HG03039 (cell line): Measurements from ENCODE around the gene RNF13.

Experiments used
- ATAC-seq: cut with Tn5 transposase; IDR thresholded peaks from one replicate; pipeline ENCODE4 v1.9.1; 2021; ENCODE audit warnings: mild to moderate bottlenecking, moderate library complexity; ENCODE audit not compliant: unreplicated experiment

The RNF13 gene, protein sequence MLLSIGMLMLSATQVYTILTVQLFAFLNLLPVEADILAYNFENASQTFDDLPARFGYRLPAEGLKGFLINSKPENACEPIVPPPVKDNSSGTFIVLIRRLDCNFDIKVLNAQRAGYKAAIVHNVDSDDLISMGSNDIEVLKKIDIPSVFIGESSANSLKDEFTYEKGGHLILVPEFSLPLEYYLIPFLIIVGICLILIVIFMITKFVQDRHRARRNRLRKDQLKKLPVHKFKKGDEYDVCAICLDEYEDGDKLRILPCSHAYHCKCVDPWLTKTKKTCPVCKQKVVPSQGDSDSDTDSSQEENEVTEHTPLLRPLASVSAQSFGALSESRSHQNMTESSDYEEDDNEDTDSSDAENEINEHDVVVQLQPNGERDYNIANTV

DNA sequence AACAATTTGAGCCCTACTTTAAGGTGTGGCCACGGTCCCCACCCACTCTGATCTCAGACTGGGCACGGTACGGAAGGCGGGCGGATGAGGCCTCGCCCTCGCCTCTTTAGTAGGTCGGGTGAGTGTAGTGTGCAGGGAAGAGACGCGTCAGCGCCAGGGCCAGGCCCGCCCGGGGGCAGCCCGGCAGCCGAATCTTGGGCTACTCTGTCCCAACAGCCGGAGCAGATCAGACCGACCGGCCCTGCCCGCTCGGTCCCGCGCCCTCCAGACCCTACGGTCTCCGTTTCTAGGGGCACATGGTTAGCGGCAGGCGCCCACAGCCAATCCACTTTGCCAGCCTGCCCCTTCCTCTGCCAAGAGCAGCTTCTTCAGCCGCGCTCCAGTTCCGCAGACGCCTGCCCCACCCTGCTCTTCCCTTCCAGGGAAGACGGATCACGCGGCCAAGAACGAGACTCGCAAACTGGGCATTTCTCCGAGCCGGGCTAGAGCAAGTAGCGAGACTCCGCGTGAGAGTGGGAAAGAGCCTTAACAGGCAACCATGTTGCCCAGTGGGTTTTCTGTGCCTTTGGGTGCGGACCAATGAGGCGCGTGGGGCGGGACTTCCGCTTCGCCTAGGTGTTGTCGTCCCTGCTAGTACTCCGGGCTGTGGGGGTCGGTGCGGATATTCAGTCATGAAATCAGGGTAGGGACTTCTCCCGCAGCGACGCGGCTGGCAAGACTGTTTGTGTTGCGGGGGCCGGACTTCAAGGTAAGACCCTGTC, at the start of gene RNF13:
TSS of gene RNF13 (plus strand) at position 610 of the 761 bp plus-strand sequence. CDS start 32,812 bp downstream, outside the sequence.
- ATAC-seq, result peak; percentile 93

DNA sequence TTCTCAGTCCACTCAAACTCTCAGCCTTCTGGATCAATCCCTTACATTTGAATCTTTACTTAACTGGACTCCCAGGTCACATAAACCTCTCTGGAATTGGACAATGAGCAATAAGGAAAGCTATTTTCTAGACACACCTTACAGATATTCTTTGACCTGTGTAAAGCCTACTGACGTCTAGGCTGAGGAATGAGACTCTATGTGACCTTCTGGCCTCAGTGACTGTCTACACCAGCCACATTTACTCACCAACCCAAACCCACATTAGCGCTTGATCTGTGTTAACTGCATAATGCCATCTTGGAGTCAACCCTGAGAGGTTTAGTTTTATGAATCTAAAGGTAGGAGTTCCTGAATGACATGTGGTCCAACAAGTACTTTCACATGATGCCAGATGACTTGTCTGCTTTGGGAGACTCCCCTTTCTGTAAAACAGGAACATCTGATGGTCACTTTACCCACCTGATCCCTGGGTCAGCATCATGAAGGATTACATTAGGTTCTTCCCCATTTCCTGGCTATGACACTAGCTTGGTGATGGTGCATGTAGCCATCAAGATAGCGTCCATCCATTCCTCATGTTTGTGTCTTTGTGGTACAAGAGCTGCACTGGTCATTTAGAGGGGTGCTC, 49.3 kb upstream of the RNF13 start:
- ATAC-seq, result no peak

DNA sequence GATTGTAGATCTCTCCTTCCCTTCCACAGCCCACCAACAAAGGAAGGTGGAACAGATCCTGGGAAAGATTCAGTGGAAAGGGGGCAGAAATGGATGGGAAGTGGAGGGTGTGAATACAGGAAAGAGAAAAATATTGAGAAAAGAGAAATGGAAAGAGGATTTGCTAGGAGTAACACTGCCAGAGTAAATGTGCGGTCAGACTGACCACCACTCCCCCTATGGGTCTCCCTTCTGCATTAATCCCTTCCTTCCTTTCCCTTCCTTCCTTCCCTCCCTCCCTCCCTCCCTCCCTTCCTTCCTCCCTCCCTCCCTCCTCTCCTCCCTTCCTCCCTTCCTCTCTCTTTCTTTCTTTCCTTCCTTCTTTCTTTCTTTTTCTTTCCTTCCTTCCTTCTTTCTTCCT, 48.7 kb upstream of the RNF13 start:
- ATAC-seq, result no peak

DNA sequence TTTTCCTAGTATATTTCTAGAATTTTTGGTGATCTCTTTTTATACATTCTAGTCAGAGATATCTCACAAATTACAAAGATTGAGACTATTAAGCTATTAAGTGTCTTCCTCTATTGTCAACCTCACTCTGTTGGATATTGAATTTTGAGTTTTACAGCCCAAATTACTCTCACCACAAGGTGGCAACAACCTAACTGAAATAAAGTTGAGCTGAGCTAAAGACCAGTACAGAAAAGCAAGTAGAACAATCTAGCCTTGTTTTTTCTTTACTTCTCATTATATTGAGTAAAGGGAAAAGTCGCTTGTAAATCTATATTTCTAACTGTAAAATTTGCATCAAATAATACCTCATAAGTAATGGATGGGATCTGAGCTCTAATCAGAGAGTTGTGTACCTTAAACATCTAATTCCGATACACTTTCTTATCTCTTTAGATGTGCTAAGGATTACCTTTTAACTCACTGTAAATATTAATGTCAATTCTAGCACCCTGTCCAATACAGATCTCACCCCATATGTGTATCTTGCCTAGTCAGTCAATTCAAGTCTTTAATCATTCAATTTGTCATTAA, 47.2 kb upstream of the RNF13 start:
- no peak for ATAC-seq

DNA sequence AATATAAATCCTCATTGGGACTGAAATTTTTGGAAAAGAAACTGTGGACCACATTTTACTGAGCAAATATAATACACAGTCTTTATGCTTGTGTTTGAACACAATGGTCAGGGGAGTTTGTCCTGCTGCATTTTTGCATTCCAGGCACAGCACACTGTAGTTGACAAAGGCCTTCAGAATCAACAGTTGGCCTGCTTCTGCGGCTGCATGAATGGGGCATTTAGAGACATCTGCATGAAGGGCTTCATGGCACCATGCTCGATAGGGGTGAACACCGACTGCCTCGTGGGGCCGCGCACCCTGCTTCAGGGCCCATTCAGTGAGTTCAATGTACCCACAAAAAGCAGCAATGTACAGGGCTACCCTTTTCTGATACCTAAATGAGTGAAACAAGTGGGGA, 45.3 kb upstream of the RNF13 start:
- ATAC-seq, result no peak

DNA sequence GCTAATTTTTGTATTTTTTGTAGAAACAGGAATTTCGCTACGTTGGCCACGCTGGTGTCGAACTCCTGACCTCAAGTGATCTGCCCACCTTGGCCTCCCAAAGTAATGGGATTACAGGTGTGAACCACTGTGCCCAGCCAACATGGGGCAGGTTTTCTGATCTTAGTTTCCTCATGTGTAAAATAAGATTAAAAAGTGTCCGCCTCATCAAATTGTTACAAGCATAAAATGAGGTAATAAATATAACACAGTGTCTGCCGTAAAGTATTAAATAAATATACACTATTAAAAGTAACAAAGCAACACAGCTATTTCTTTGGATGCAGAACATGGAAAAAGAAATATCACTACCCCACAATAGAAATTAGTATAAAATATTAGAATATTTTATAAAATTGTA, 44.3 kb upstream of the RNF13 start:
- ATAC-seq, result no peak

DNA sequence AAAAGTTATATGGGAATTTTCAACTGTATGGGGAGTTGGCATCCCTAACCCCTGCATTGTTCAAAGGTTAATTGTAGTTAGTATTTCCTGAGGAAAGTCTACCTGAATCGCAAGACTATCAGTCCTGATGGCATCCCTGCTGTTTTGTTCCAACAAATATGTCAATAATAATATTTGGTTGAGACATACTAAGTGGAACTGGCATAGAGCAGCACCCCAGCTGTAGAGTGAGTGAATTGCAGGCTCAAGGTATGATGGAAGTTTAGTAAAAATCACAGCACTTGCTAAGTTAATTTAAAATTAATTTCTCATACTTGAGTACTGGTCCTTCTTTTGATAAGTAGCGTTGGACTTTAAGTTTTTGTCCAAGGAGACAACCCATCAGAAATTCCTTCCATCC, 42.8 kb upstream of the RNF13 start:
- no peak for ATAC-seq

DNA sequence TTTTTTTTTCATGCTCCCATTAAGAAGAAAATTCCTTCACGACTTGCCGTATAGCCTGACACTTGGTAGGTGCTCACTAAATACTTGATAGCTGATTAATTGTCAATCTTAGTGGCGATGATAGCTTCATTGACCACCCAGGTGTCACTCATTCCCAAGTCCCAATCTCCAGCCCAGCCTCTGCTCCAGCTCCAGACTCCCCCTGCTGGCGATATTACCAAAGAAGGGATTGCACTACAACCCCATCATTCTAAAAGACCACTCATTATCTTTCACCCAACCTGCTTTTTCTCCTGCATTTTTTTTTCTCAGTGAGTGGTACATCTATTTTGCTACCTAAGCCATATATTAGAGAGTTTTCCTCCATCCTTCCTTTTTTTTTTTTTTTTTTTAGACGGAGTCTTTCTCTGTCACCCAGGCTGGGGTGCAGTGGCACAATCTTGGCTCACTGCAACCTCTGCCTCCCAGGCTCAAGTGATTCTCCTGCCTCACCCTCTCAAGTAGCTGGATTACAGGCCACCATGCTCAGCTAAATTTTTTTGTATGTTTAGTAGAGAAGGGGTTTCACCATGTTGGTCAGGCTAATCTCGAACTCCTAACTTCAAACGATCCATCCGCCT, 41.3 kb upstream of the RNF13 start:
- no peak for ATAC-seq

DNA sequence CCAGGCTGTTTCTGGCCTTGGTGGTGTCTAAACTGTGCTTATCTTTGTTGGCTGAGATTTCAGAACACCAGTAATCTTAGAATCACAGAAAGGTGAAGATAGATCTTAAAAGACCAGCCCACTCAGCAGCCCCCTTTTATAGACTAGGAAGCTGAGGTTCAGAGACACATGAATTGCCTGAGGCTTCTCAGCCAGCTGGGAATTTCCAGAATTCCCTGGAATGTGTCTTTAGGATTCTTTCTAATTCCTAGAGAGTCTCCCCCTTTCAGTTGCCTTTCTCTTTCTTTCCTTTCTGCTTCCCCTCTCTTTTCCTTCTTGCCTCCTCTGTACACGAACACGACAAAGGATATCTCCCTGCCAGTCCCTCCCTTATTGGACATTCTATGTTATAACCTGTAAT, 40.2 kb upstream of the RNF13 start:
- ATAC-seq, result no peak

DNA sequence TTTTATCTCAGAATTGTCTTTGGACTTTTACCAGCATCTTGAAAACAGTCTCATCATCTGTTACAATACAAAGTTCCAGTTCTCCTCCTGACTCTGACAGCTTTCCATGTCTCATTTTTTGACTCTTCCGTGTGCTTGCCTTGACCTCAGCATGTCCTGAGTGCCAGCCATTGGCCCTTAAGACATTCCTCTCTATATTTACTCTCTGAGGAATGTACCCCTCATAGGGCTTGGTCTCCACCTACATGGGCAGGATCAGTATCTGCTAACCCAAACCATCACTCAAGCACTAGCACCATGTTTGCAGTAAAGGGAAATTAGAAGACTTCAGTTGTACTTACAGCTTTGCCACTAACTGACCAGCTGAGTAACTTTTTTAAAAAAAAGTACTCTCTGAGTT, 36.8 kb upstream of the RNF13 start:
- ATAC-seq, result no peak

DNA sequence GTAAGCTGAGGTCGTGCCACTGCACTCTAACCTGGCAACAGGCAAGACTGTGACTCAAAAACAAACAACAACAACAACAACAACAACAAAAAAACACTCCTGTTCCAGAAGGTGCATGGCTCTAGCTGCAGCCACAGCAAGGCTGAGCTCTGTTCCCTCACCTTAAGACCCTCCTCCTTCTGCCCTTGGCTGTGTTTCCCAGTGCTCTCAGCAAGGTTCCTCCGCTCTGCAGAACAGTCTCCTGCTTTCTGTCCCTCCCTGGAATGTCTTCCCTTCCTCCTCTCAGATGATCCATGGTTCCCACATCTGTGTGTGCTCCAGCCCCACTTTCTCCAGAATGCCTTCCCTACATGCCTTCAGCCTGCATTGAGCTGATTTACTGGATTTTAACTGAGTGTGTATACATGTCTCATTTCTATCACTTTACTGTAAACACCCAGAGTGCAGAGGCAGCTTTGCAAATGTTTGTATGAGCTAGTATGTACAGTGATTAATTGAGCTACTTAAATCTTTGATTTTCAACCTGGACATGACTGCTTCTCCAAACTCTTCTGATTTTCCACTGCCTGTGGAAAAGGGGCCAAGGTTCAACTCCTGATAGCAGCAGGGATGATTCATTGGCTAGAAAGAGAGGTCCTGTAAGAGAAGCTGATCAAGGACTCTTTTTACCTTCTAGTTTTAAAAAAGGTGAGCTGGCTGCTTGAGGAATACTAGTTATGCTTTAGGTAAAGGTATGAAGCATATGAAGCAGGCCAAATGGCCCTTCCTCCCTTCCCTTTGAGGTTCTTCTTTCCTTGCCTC, 35.4 kb upstream of the RNF13 start:
- no peak for ATAC-seq

DNA sequence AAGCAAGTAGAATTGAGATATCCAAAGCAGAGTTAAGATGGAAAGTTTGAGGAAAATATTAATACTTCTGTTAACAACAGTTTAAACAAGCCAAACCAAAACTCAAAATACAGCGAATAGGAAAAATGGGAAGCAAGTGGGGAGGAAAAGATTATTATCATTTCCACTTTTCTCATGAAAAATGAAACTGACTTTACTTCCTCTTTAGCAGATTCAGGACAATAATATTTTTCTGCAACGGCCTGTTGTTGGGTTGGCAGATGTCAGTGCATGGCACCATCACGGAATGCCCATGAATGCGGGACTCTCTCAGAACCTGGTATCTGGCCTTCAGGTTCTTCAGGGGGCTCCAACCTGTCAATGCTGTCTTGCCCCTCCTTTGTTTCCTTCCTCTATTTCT, 31.8 kb upstream of the RNF13 start:
- ATAC-seq, result no peak

DNA sequence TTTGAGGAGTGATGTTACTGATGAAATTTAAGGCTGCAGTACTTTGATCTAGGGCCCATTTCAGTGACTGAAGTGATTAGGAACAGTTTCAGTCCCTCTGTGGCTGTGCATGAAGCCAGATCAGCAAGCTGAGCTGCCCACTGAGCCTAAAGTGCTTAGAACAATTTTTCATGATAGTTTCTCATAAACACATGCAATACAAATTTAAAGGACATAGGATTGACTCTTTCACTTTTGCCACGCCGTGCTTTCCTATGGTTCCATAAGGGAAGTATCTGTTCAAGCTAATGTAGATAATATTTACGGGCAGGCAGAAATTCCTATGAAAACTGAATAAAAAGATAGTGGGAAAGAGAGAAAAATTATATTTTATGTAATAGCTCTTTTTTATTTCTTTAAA, 31.3 kb upstream of the RNF13 start:
- ATAC-seq, result no peak

DNA sequence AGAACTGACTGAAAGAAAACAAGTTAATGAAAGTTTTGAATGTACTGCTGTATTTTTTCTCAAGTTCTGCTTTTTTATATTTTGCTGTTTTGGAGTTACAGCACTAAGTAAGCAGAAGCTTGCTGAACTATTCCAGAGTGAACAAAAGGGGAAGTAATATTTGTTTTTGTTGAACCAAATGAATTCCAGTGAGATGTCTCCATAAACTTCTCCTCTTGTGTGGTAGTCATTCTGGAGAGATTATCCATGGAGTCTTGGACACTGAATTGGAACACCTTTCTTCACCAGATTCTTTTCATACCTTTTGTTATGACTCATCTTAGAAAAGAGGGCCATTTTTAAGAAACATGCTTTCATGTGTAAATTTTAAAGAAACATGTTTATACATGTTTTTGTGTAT, 29.4 kb upstream of the RNF13 start:
- ATAC-seq, result no peak

DNA sequence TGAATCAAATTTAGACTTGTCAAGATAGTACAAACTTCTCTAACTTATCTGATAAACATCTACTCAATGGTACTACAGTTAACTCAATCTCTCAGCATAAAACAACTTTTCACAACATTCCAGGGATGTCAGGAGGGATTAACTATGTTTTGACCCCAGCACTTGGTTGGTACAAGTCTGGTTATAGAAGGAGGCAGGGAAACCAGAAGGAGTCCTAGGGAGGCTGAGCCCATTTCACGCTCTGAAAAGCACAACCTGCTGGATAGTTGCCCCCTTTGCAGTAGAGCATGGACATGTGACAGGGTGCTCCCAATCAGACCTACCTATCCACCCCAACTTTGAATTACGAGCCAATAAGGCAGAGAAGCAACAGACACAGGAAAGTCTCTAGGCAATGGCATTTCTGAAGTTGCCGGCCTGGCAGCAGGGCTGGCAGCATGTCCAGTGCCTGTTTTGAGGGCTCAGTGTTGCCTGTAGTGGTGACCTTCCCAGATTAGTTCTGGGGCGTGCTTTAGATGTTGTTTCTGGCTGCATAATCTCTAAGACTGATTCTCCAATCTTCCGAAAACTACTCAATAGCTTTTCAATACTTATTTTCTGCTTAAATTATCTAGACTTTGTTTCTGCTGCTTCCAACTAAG, 28.8 kb upstream of the RNF13 start:
- no peak for ATAC-seq

DNA sequence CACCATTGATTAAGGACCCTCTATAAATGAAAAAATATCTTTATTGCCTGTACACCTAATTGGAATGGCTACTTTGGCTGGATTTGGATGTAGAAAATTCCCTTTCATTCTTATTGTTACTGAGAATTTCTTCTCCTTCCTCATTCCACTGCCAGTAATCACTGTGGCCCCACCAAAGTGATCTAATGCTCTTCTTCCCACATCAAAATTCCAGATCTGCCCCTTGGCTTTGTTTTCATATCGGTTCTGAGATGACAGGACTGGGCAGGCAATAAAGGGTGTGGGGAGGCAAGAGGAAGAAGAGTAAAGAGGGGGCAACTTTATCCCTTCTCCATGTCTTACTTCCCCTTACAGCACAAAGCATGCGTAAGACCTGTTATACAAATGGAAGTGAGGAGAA, 22.7 kb upstream of the RNF13 start:
- no peak for ATAC-seq

DNA sequence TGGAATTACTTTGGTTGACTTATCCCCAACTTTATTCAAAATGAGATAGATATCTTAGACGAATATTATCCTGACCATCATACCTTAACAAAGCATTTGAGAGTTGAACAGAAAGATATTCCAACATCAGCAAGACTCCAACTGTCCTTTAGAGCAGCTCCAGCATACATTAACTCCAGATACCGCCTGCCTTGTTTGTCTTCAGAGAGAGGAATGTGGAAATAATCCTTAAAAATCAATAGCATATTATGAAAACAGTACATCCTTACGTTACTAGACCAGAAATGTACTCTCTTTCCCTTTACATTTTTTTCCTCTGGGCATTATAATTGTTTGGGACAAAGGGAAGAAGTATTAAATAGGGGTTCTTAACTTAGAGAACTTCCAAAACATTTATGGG, 22.3 kb upstream of the RNF13 start:
- no peak for ATAC-seq

DNA sequence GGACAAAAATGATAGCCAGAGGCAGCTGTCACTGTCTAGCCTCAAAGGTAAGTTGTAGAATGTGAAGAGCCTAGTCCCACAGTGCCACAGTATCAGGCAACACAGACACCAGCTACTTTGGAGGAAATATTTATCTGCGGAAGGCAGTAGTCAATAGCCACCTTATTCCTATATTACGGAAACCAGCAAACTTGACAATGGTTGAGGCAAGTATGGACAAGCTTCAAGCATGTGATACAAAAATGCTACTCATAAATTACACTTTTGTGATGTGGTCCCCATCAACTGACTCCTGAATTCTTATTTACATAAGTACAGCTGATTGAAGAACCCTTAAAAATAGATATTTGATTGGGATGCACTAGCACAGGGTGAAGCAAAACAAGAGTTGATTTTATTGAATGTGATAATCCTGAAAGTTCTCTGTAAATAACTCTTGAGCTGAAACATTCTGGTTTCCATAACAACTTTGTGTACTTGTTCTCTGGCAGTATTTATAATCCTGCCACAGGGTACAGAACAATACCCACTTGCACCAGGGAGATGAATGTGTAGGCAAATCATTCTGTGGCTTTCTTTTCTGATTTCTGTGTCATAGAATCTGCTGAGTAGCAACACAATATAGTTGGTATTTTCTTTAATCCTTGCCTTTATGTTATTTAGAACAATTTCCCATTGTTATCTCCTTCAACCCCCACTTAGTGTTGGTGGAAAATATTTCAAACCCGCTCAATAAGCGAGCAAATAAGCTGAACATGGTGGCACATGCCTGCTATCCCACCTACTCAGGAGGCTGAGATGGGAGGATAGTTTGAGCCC, 20.4 kb upstream of the RNF13 start, which contains the start of gene ANKUB1:
TSS of gene ANKUB1 (minus strand) at position 103 of the 819 bp plus-strand sequence. CDS start 188 bp downstream, outside the sequence.
- no peak for ATAC-seq

DNA sequence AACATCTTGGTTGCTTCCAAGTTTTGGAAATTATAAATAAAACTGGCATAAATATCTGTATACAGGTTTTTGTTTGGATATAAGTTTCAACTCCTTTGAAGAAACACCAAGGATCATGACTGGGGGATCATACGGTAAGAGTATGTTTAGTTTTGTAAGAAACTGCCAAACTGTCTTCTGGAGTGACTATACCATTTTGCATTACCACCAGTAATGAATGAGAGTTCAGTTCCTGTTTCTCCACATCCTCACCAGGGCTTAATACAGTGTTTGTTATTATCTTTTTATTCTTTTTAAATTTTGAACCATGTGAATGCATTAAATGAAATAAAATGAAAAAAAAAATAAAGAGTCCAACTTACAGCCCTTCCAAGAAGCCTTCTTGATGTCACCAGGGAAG, 17.0 kb upstream of the RNF13 start:
- no peak for ATAC-seq
